ENCODE measurements around the gene RBM48.
"Not testable (repeated sequence)": the region's sequence is repeated elsewhere in the genome, so short reads cannot be mapped to it uniquely, and the experiment has no call there.

The RBM48 gene

DNA sequence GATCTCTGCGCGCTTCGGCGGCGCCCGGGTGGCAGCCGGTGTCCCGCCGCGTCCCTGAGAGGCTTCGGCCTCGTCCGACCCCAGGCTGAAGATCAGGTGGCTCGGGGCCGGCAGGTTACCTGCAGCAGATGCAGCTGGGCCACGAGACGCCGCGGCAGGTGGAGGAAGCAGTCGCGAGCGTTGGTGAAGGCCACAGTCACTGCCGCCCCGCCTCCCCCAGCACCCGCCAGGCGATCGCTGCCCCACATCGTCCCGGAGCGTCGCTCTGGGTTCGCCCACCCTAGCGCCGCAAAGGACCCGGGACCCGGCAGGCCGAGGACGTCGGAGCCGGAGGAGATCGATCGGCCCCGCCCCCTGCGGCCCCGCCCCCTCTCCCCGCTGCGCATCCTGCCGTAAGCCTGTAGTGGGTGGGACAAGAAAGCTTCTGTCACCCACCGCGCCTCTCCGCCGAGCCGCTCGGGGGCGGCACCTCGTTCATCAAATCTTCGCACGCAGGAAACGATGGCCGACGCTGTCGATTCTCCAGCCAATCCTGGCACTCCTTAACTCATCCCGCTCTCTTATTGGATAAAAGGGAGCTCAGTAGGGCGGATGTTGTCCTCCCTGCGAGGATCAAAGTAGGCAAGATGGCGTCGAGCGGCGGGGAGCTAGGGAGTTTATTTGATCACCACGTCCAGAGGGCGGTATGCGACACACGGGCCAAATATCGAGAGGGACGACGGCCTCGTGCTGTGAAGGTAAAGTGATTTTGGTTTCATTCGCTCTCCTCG is at the start of gene RBM48, which contains the start of gene PEX1:
RBM48 (plus strand) TSS at position 608 of the 770 bp plus-strand sequence; CDS start at position 627, 19 bp downstream.
PEX1 (minus strand) TSS at position 333 of the 770 bp plus-strand sequence; CDS start at position 248, 85 bp downstream.
- peak within 1 kb of the TSS; percentile 97 for H3K27ac Mint-ChIP-seq
- H3K4me1 Mint-ChIP-seq = peaks cover 41% of the 10 kb centered on the region
- H3K36me3 Mint-ChIP-seq = peaks cover 25% of the 10 kb centered on the region
- peak; percentile 96 for DNase-seq
- no peaks in the 10 kb centered on the region for H3K27me3 Mint-ChIP-seq
- CTCF ChIA-PET = interaction anchor here (0.7 to 1.9 kb wide), 11 partner anchors 11 to 532 kb away, joined by 3 to 10 read pairs (median 3); partner anchors contain the start of gene FAM133B
- H3K4me3 Mint-ChIP-seq = peak within 1 kb of the TSS; percentile 83
- H3K9me3 Mint-ChIP-seq = no peaks in the 10 kb centered on the region

DNA sequence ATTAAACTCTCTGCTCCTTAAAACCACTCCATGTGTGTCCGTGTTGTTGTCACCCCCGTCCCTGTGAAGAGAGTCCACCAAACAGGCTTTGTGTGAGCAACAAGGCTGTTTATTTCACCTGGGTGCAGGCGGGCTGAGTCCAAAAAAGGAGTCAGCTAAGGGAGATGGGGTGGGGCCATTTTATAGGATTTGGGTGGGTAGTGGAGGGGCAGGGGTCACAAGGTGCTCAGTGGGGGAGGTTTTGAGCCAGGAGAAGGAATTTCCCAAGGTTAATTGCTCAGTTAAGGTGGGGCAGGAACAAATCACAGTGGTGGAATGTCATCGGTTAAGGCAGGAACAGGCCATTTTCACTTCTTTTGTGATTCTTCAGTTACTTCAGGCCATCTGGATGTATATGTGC is 49.4 kb upstream of the RBM48 start:
- H3K4me1 Mint-ChIP-seq, H3K9me3 Mint-ChIP-seq, DNase-seq, H3K27ac Mint-ChIP-seq, H3K4me3 Mint-ChIP-seq, H3K27me3 Mint-ChIP-seq, CTCF ChIA-PET, H3K36me3 Mint-ChIP-seq: not testable (repeated sequence)

DNA sequence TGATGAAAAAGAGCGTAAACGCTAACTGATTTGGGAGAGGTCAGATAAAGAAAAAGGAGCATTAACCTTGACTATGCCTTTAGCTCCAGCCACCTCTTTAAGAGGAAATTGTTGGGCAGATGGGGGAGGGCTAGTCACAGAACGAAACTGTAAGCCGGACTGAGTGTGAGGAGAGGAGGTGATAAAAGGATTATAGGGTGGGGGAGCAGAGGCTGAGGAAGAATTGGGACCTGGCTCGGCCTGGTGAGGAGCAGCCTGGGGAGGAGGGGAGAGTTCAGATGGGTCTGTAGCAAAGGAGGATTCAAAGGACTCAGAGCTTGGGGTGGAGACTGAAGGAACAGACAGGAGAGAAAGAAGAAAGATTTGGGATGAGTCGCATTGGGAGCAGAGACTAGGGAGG is 45.0 kb upstream of the RBM48 start:
- not testable (repeated sequence) for H3K27ac Mint-ChIP-seq, H3K4me3 Mint-ChIP-seq, H3K4me1 Mint-ChIP-seq, H3K27me3 Mint-ChIP-seq, DNase-seq, H3K36me3 Mint-ChIP-seq, H3K9me3 Mint-ChIP-seq
- CTCF ChIA-PET = interaction anchor here (0.9 kb wide), 1 partner anchor 16 kb away, joined by 3 read pairs; no protein-coding TSS in a partner anchor

DNA sequence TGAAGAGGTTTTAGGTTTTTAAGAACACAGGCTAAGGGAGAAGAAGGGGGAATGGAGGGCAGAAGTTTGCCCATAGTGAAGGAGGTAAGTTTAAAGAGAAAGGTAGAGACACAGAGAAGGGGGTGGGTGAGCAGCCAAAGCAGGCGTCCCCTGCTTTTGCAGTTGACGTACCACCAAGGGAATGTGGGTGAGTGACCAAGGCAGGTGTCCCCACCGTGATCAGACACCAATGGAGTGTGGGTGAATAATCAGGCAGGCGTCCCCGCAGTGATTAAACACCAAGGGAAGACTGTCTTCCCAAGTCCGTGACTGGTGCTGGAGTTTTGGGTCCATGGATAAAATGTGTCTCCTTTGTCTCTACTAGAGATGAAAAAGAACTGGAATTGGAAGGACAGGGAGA is 44.4 kb upstream of the RBM48 start:
- H3K27ac Mint-ChIP-seq = not testable (repeated sequence)
- CTCF ChIA-PET = interaction anchor here (0.9 kb wide), 1 partner anchor 17 kb away, joined by 3 read pairs; no protein-coding TSS in a partner anchor

DNA sequence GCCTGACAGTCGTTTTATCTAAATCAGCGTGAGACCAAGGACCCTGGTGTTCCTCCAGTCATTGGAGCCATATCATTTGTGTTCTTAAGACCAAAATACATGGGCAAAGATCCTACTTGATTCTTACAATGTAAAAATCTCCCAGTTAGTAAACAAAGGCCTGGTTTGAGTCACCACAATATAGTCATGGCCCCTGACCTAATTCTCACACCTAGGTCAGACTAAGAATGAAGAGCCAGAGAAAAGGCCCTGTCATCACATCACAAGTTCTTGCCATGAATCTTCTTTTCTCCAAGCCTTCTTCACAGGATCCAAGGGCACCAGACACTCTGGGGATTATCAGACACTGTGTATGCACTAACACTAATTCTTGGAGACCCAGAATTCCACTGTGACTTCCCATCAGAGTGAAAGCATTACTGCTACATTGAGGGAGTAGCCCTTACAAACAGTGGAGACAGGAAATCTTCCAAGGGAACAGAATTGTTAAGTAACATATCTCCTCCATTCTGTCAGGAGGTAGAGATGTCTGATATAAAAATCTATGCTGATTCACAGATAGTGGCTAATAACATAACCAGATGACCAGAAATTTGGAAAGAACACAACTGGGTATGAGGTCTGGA is 43.2 kb upstream of the RBM48 start:
- Mint-ChIP-seq H3K27me3 (no peaks in the 10 kb centered on the region), H3K4me3 (no peak overlapping the region), H3K4me1 (no peaks in the 10 kb centered on the region), H3K9me3 (no peaks in the 10 kb centered on the region), H3K27ac (no peak overlapping the region), H3K36me3 (peaks cover 13% of the 10 kb centered on the region)
- no peak for DNase-seq
- CTCF ChIA-PET = no interaction called here

More for the DNA sequence above, 44.4 kb upstream of the RBM48 start:
- H3K4me3 Mint-ChIP-seq, H3K9me3 Mint-ChIP-seq, H3K36me3 Mint-ChIP-seq, H3K4me1 Mint-ChIP-seq, DNase-seq, H3K27me3 Mint-ChIP-seq: not testable (repeated sequence)

DNA sequence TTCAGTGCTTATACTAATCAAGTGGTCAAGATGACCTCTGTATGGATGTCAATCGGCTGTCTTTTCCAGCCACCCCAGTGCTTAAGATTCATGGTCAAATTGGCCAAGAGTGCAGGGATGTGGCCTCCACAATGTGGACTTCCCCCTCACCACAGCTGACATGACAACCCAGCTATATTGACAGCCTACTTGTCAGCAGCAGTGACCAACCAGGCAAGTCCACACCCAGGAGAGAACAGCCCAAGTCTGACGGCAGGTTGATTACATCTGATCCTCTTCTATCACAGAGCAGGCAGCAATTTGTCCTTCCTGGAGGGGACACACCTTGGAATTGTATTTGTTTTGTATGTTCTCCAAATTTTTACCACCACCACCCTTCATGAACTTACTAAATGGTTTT is 42.6 kb upstream of the RBM48 start:
- Mint-ChIP-seq H3K9me3 (no peaks in the 10 kb centered on the region), H3K4me3 (no peak overlapping the region), H3K27ac (no peak overlapping the region), H3K4me1 (no peaks in the 10 kb centered on the region), H3K36me3 (peaks cover 15% of the 10 kb centered on the region), H3K27me3 (no peaks in the 10 kb centered on the region)
- CTCF ChIA-PET = no interaction called here
- no peak for DNase-seq

DNA sequence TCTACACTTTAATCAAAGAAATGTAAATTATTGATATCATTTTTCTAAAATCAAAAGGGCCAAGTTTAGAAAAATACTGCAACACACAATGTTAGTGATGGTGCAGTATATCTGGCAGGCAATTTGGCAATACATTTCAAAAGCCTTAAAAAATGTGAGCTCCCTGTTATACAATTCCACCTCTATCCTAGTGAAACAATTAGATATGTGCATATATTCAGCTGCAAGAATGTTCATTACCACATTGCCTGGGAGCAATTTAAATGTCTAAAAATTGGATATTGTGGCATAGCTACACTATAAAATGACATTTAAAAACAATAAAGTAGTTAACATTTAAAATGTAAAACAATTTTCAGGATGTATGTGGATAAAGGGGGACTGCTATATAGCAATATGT is 40.8 kb upstream of the RBM48 start:
- DNase-seq = no peak
- no peak overlapping the region for H3K4me3 Mint-ChIP-seq
- H3K9me3 Mint-ChIP-seq = no peaks in the 10 kb centered on the region
- H3K36me3 Mint-ChIP-seq = peaks cover 25% of the 10 kb centered on the region
- H3K4me1 Mint-ChIP-seq = no peaks in the 10 kb centered on the region
- H3K27me3 Mint-ChIP-seq = no peaks in the 10 kb centered on the region
- no peak overlapping the region for H3K27ac Mint-ChIP-seq
- CTCF ChIA-PET = no interaction called here

DNA sequence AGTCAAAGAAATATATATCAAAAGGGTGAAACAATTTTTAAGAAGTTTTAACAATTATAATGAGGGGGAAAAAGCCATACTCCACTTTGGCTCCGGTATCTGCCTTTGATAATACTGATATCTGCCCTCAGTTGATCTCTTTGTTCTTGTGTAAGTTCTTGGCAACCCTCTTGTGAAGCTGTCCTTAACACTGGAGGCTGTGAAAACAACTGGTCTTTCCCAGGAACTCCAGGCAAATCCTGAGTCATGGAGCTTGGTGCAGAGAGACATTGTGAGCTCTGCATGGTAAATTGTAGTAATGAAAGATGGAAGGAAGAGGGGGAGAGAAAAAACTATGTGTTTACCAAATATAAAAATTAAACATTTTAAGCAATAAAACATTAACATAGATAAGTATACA is 39.0 kb upstream of the RBM48 start:
- no peak for DNase-seq
- no peak overlapping the region for H3K4me3 Mint-ChIP-seq
- H3K9me3 Mint-ChIP-seq = no peaks in the 10 kb centered on the region
- CTCF ChIA-PET = interaction anchor here (0.7 kb wide), 1 partner anchor 35 kb away, joined by 4 read pairs; no protein-coding TSS in a partner anchor
- H3K27me3 Mint-ChIP-seq = no peaks in the 10 kb centered on the region
- no peak overlapping the region for H3K27ac Mint-ChIP-seq
- H3K4me1 Mint-ChIP-seq = no peaks in the 10 kb centered on the region
- H3K36me3 Mint-ChIP-seq = peaks cover 26% of the 10 kb centered on the region

DNA sequence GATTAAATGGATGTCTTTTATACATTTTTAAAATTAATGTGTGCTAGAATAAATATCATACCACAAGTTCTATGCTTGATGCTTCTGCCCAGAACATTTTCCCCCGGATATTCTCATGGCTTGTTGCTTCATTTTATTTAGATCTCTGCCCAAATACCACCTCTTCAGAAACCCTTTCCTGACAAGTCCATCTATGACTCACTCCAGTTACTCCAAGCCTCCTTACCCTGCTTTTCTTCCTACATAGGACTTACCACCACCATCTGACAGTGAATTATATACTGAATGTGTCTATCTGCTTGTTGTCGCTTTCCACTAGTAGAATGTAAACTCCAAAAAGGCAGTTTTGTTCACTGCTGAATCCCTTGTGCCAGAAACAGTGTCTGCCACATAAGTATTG is 31.7 kb upstream of the RBM48 start:
- H3K4me1 Mint-ChIP-seq = peaks cover 3% of the 10 kb centered on the region
- no peaks in the 10 kb centered on the region for H3K9me3 Mint-ChIP-seq
- no peaks in the 10 kb centered on the region for H3K27me3 Mint-ChIP-seq
- H3K4me3 Mint-ChIP-seq = no peak overlapping the region
- no peak overlapping the region for H3K27ac Mint-ChIP-seq
- peaks cover 24% of the 10 kb centered on the region for H3K36me3 Mint-ChIP-seq
- CTCF ChIA-PET = no interaction called here
- no peak for DNase-seq

DNA sequence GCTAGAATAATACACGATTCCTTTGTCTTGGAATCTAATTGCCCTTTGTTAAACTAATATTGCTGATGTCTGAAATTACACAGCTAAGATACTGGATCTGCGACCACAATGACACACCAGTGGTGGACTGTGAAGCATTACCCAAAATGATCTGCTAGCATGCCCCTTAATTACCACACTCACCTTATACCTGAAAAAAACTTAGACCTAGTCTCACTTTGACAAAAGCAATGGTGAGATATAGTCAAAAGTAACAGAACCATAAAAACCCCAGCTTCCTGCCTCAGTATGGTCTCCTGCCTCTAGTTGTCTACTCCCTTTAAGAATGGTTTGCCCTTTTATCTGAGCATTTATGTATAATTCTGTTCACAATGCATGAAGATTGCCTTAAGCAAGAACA is 30.0 kb upstream of the RBM48 start:
- CTCF ChIA-PET = interaction anchor here (1.4 kb wide), 1 partner anchor 52 kb away, joined by 4 read pairs; the partner anchor contains the start of gene GATAD1
- Mint-ChIP-seq H3K27me3 (no peaks in the 10 kb centered on the region), H3K4me1 (peaks cover 4% of the 10 kb centered on the region), H3K36me3 (peaks cover 20% of the 10 kb centered on the region), H3K27ac (no peak overlapping the region), H3K9me3 (no peaks in the 10 kb centered on the region), H3K4me3 (no peak overlapping the region)
- no peak for DNase-seq

DNA sequence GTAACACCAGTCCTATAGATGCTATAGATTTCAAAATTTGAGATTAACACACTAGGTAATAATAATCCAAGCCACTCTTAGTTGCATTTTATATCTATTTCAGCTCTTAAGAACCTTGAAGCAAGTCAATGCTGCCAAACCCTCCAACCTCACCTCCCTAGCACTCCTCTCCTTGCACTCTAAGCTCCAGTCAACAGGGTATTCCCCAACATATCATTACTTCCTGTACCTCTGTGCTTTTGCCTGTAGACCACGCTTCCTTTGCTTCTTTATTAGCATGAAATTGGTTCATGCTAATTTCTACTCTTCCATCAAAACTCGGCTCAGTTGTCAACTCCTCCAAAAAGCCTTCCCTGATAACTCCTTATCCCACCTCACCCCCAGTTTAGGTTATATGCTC is 24.8 kb upstream of the RBM48 start:
- Mint-ChIP-seq H3K27ac (no peak overlapping the region), H3K27me3 (no peaks in the 10 kb centered on the region)
- CTCF ChIA-PET = no interaction called here

DNA sequence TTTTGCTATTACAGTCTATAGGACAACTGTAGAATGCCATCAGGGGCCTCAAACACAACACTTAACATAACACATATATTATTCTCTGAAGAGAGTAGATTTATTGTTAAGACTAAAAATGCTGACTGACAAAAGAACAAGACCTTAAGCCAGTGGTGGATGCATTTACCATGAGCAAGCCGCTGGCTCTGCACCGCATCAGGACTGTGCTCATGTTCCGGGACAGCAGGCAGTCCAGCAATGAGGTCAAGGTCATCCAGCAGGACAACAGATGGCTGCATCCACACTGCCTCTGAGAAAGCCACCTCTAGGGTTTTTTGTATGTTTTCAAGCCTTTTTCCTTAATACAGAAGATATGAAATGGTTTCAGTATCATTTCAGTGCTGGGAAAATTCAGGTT is 24.0 kb upstream of the RBM48 start:
- H3K27ac Mint-ChIP-seq = no peak overlapping the region
- peaks cover 7% of the 10 kb centered on the region for H3K4me1 Mint-ChIP-seq
- no peak for DNase-seq
- CTCF ChIA-PET = no interaction called here
- no peaks in the 10 kb centered on the region for H3K27me3 Mint-ChIP-seq
- H3K9me3 Mint-ChIP-seq = no peaks in the 10 kb centered on the region
- peaks cover 23% of the 10 kb centered on the region for H3K36me3 Mint-ChIP-seq
- no peak overlapping the region for H3K4me3 Mint-ChIP-seq

More for the DNA sequence above, 24.8 kb upstream of the RBM48 start:
- H3K4me3 Mint-ChIP-seq = no peak overlapping the region
- no peaks in the 10 kb centered on the region for H3K9me3 Mint-ChIP-seq
- DNase-seq = no peak
- H3K36me3 Mint-ChIP-seq = peaks cover 21% of the 10 kb centered on the region
- H3K4me1 Mint-ChIP-seq = peaks cover 7% of the 10 kb centered on the region

DNA sequence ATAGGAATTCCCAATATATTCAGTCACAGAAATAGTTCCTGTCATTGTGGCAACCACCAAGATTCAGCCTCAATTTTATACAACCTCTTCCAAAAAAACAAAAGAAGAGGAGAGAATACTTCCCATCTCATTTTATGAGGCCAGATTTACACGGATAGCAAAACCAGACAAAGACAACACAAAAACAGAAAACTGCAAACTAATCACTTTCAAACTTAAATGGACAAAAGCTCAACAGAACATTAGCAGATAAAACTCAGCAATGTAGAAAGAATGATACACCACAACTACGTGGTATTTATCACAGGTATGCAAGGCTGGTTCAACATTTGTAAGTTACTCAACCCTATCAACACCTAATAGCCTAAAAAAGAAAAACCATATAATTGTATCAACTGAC is 22.2 kb upstream of the RBM48 start:
- Mint-ChIP-seq H3K4me1 (peaks cover 7% of the 10 kb centered on the region), H3K36me3 (peaks cover 14% of the 10 kb centered on the region), H3K27ac (no peak overlapping the region), H3K27me3 (no peaks in the 10 kb centered on the region), H3K4me3 (no peak overlapping the region), H3K9me3 (no peaks in the 10 kb centered on the region)
- DNase-seq = no peak
- CTCF ChIA-PET = no interaction called here

DNA sequence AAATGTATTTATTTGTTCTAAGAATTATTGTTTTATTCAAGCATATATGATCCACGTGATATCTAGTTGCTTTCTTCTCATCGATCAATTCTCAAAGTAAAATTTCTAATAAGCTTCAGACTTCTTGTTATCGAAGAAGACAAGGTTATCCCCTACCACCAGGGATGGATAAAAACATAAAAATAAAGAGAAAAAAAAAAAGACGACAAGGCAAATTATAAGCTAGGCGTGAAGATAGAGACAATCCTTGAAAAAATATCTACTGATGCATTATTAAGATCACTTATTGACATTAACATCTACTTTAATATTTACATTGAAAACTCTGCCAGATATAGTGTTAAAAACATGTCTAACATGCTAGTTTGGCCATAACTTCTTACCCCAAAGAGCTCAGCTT is 19.6 kb upstream of the RBM48 start:
- no peak for DNase-seq
- CTCF ChIA-PET = interaction anchor here (0.7 kb wide), 1 partner anchor 678 kb away, joined by 3 read pairs; no protein-coding TSS in a partner anchor

More for the DNA sequence above, 19.6 kb upstream of the RBM48 start:
- H3K36me3 Mint-ChIP-seq = peaks cover 13% of the 10 kb centered on the region
- H3K4me3 Mint-ChIP-seq = no peak overlapping the region
- H3K9me3 Mint-ChIP-seq = no peaks in the 10 kb centered on the region
- no peak overlapping the region for H3K27ac Mint-ChIP-seq
- H3K4me1 Mint-ChIP-seq = peaks cover 2% of the 10 kb centered on the region
- H3K27me3 Mint-ChIP-seq = no peaks in the 10 kb centered on the region

All from activated naive CD4-positive, alpha-beta T cell treated with anti-CD3 and anti-CD28 coated beads, Interleukin-2, amount 10 ng/mL, durations not matched to agents 7 days and 5 days (primary cell).